ENCODE data around the gene FBXW10B. TPM values are rescaled to one million over a fixed set of nuclear protein-coding genes. Genes with fewer than 3 reads are reported as not detected.
"Not testable (repeated sequence)": the region's sequence is repeated elsewhere in the genome, so short reads cannot be mapped to it uniquely, and the experiment has no call there.

Gene FBXW10B, protein sequence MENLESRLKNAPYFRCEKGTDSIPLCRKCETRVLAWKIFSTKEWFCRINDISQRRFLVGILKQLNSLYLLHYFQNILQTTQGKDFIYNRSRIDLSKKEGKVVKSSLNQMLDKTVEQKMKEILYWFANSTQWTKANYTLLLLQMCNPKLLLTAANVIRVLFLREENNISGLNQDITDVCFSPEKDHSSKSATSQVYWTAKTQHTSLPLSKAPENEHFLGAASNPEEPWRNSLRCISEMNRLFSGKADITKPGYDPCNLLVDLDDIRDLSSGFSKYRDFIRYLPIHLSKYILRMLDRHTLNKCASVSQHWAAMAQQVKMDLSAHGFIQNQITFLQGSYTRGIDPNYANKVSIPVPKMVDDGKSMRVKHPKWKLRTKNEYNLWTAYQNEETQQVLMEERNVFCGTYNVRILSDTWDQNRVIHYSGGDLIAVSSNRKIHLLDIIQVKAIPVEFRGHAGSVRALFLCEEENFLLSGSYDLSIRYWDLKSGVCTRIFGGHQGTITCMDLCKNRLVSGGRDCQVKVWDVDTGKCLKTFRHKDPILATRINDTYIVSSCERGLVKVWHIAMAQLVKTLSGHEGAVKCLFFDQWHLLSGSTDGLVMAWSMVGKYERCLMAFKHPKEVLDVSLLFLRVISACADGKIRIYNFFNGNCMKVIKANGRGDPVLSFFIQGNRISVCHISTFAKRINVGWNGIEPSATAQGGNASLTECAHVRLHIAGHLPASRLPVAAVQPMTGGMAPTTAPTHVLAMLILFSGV
- polyA plus RNA-seq (2012; ENCODE audit: low read depth, missing spikeins), result not detected

DNA sequence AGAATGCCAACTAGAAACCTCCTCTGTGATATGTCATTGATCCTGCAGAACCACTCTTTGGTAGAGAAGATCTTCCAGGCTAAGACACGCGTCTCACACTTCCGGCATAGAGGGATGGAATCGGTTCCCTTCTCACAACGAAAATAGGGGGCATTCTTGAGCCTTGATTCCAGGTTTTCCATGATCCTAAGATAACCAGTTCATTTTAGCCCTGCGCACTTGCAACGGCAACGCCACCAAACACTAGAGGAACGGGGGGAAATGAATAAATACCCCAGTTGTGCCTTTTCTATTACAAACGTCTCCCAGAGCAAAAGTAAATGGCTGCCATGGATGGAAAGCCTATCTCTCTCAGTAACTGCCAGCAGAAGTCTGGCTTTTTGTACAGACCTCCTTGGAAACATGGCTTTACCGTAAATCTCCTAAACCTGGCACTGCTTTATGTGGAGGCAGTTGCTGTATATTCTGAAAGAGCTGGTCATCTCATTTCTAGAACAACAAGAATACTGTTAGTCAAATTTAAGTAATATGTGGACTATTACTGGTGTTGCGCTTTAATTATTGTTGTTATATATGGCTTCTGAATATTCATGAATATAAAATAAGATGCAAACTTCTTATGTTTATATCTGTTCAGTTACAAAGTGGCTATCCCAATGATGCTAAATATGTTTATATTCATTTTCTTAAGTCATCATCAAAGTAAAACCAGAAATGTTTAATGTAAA, at the start of gene FBXW10B:
TSS of gene FBXW10B (minus strand) at position 374 of the 728 bp plus-strand sequence. CDS start at position 182, 192 bp downstream.
- not testable (repeated sequence) for FAIRE-seq; DNase-seq (ENCODE audit: insufficient read length, low spot score)

DNA sequence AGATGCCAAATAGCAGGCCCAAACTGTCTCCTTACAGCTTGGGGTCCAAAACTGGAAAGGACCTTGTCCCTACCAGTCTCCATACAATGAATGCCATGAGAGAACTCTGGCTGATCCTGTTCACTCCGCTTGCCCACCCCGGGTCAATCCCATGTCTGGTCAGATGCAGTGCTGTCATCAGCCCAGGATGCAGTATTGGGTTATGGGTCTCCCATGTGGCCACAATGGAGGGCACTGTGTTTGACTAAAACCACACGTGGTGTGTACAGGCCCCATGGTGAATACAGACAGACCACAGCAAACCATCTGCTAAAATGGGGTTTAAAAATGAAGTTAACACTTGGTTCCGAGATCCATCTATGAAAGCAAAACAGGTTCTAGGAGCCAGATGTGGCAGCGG, 44.2 kb upstream of the FBXW10B start:
- TF ChIP-seq SPI1 (IDR thresholded peaks at IDR 0.05; ENCODE audit: low read depth, low read length) (no peak), POU2F2 (IDR thresholded peaks at IDR 0.05; ENCODE audit: low read depth, low read length) (no peak), POLR2AphosphoS5 (IDR thresholded peaks at IDR 0.05; ENCODE audit: low read depth, low read length) (no peak), PAX5 (IDR thresholded peaks at IDR 0.05; ENCODE audit: insufficient read depth, low read length, severe bottlenecking) (no peak), POLR2A (IDR thresholded peaks at IDR 0.05; ENCODE audit: low read depth, low read length) (no peak), TAF1 (IDR thresholded peaks at IDR 0.05; ENCODE audit: low read depth, low read length) (no peak)
- FAIRE-seq (no peak), DNase-seq (ENCODE audit: insufficient read length, low spot score) (no peak)

DNA sequence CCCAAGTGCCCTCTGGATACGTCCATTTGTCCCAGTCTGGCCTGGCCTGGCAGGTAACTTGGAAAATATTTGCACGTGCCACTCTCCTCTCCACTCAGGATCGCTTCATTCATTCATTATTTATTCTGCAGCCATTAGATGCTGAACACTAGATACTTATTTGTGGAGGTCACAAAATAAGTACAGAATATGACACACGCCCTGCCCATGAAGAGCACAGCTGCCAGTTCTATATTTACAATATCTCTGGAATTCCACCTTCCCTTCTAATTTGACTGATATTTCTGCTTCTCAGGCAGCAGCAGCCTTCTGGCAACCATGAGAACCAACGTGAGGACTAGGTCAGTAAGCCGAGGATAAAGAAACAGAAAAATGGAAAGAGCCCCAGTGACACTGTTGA, 43.7 kb upstream of the FBXW10B start:
- no peak for FAIRE-seq
- DNase-seq (ENCODE audit: insufficient read length, low spot score), result no peak
- TF ChIP-seq TAF1 (IDR thresholded peaks at IDR 0.05; ENCODE audit: low read depth, low read length) (no peak), PAX5 (IDR thresholded peaks at IDR 0.05; ENCODE audit: insufficient read depth, low read length, severe bottlenecking) (no peak), POLR2A (IDR thresholded peaks at IDR 0.05; ENCODE audit: low read depth, low read length) (no peak)

DNA sequence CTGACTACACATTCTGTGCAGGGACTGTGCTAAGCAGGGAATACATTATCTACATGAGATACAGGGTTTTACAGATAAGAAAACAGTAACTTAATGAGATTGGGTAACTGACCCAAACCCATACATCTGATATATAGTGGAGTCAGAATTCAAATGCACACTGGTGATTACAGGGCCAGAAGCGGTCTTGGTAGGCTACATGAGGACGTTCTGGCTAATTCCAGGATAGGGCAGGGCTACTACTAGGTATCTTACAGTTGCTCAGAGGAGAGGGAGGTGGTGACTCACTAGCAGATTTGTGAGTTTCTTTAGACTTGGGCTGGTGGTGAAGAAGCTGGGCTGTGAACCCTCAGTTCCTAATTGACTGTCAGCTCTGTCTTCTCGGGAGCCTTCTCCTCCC, 43.2 kb upstream of the FBXW10B start:
- TF ChIP-seq PAX5 (IDR thresholded peaks at IDR 0.05; ENCODE audit: insufficient read depth, low read length, severe bottlenecking) (no peak), TAF1 (IDR thresholded peaks at IDR 0.05; ENCODE audit: low read depth, low read length) (no peak), POU2F2 (IDR thresholded peaks at IDR 0.05; ENCODE audit: low read depth, low read length) (no peak), SPI1 (IDR thresholded peaks at IDR 0.05; ENCODE audit: low read depth, low read length) (no peak), POLR2A (IDR thresholded peaks at IDR 0.05; ENCODE audit: low read depth, low read length) (no peak), POLR2AphosphoS5 (IDR thresholded peaks at IDR 0.05; ENCODE audit: low read depth, low read length) (no peak)
- no peak for DNase-seq (ENCODE audit: insufficient read length, low spot score)
- no peak for FAIRE-seq

DNA sequence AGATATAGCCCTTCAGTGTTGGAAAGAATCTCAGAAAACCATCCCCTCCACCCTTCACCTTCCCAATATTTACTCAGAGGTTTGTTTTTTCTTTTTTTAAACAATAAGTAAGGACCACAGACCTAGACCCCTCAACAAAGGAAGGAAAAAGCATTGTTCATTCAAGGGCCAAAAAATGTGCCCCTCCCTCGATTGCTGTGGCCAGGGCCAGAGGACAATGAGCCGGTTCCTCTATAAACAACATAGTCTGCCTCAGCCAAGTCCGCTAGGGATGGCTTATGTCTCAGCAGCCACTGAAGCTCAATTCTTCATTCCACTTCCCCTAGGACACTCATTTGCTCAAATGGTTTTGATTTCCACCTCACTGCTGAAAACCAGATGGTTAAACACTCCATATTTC, 40.6 kb upstream of the FBXW10B start:
- FAIRE-seq (no peak), DNase-seq (ENCODE audit: insufficient read length, low spot score) (no peak)
- TF ChIP-seq POU2F2 (IDR thresholded peaks at IDR 0.05; ENCODE audit: low read depth, low read length) (no peak), PAX5 (IDR thresholded peaks at IDR 0.05; ENCODE audit: insufficient read depth, low read length, severe bottlenecking) (no peak)

DNA sequence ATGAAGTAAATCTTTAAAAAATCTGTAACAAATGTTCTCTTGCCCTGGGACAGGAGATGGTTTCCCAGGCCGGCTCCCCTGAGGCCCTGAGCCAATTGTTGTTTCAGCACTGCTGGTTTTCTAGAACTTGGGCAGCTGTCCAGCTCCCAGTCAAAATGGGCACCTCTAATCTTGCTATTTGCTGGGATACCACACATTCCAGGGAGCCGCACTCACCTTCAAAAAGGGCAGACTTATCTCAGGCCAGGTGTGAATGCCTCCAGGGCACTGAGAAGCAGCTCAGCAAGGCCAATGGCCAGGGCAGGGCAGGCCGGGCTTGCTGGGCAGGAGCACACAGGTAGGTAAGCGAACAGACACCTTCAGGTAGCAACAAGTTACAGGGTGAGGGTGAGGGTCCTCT, 40.2 kb upstream of the FBXW10B start:
- no peak for FAIRE-seq

DNA sequence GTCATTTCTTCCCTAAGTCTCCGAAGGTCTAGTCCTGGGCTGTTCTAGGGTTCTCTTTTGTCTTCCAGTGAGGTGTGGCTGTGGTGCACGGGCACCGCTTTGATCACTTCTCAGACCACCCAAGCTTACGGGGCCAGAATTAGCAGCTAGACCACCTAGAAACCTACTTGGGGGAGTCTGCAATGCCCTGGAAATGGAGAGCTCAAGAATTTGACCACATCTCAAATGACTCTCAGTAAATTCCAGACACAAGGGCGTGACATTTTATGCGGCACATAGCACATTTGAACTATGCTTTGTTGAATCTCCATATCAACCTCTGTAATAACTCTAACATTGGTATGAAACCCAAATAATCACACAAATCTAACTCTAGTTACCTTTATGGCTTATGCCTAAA, 39.7 kb upstream of the FBXW10B start:
- DNase-seq (ENCODE audit: insufficient read length, low spot score) (no peak), FAIRE-seq (no peak)
- TF ChIP-seq SPI1 (IDR thresholded peaks at IDR 0.05; ENCODE audit: low read depth, low read length) (no peak), POLR2A (IDR thresholded peaks at IDR 0.05; ENCODE audit: low read depth, low read length) (no peak), POLR2AphosphoS5 (IDR thresholded peaks at IDR 0.05; ENCODE audit: low read depth, low read length) (no peak), POU2F2 (IDR thresholded peaks at IDR 0.05; ENCODE audit: low read depth, low read length) (no peak), PAX5 (IDR thresholded peaks at IDR 0.05; ENCODE audit: insufficient read depth, low read length, severe bottlenecking) (no peak), TAF1 (IDR thresholded peaks at IDR 0.05; ENCODE audit: low read depth, low read length) (no peak)

More for the DNA sequence above, 40.2 kb upstream of the FBXW10B start:
- DNase-seq (ENCODE audit: insufficient read length, low spot score), result no peak
- TF ChIP-seq SPI1 (IDR thresholded peaks at IDR 0.05; ENCODE audit: low read depth, low read length), result no peak
- TF ChIP-seq PAX5 (IDR thresholded peaks at IDR 0.05; ENCODE audit: insufficient read depth, low read length, severe bottlenecking), result no peak
- no peak for TF ChIP-seq TAF1 (IDR thresholded peaks at IDR 0.05; ENCODE audit: low read depth, low read length)
- no peak for TF ChIP-seq POLR2AphosphoS5 (IDR thresholded peaks at IDR 0.05; ENCODE audit: low read depth, low read length)
- no peak for TF ChIP-seq POU2F2 (IDR thresholded peaks at IDR 0.05; ENCODE audit: low read depth, low read length)
- TF ChIP-seq POLR2A (IDR thresholded peaks at IDR 0.05; ENCODE audit: low read depth, low read length), result no peak

DNA sequence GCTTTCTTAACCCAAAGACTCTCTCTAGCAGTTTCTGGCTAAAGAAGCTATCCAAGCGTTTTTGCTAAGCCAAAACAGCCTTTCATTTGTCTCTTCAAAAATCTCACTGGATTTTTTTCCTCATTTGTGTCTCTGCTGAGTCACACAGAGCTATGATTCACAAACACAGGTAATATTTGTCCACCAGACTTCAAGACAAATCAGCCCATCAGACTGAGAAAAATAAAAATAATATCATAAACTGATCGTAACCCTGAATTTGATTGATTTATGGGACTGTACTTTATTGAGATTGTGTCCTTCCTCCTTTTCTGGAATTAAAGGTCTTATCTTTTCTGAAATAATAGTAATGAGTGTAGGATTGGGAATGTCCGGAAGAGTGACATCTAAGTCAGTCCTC, 38.8 kb upstream of the FBXW10B start:
- DNase-seq (ENCODE audit: insufficient read length, low spot score), result no peak
- TF ChIP-seq PAX5 (IDR thresholded peaks at IDR 0.05; ENCODE audit: insufficient read depth, low read length, severe bottlenecking), result no peak
- TF ChIP-seq SPI1 (IDR thresholded peaks at IDR 0.05; ENCODE audit: low read depth, low read length), result no peak
- TF ChIP-seq POLR2AphosphoS5 (IDR thresholded peaks at IDR 0.05; ENCODE audit: low read depth, low read length), result no peak
- no peak for TF ChIP-seq TAF1 (IDR thresholded peaks at IDR 0.05; ENCODE audit: low read depth, low read length)
- no peak for TF ChIP-seq POU2F2 (IDR thresholded peaks at IDR 0.05; ENCODE audit: low read depth, low read length)
- no peak for TF ChIP-seq POLR2A (IDR thresholded peaks at IDR 0.05; ENCODE audit: low read depth, low read length)
- no peak for FAIRE-seq

DNA sequence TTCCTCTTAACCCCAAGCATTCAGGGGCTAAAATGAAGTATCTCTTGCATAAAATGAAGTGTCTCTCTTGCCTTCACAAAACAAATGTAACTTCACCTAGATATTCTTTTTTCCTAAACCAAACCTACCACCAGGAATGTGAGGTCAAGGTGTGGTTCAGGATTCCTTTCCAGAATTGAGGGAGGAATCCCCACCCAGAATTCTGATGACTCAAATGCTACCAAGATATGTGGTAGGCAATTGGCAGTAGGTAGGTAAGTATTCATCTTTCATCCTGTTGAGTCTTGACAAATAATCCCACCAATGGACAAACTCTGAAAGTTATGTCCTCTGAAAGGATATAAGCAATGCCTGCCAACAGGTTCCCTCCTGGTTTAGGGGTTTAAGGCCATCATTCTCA, 38.4 kb upstream of the FBXW10B start:
- FAIRE-seq (no peak), DNase-seq (ENCODE audit: insufficient read length, low spot score) (no peak)
- TF ChIP-seq TAF1 (IDR thresholded peaks at IDR 0.05; ENCODE audit: low read depth, low read length) (no peak), POLR2A (IDR thresholded peaks at IDR 0.05; ENCODE audit: low read depth, low read length) (no peak), PAX5 (IDR thresholded peaks at IDR 0.05; ENCODE audit: insufficient read depth, low read length, severe bottlenecking) (no peak), POU2F2 (IDR thresholded peaks at IDR 0.05; ENCODE audit: low read depth, low read length) (no peak), SPI1 (IDR thresholded peaks at IDR 0.05; ENCODE audit: low read depth, low read length) (no peak), POLR2AphosphoS5 (IDR thresholded peaks at IDR 0.05; ENCODE audit: low read depth, low read length) (no peak)
